ENCODE results near the gene DPH7.
"Not testable (repeated sequence)": the region's sequence is repeated elsewhere in the genome, so short reads cannot be mapped to it uniquely, and the experiment has no call there.

Gene DPH7

GRCh38 chr9:137578518-137579258, at the start of gene DPH7:
Gene DPH7, minus strand, starts transcription at chr9:137578925. Its CDS starts 148 bp downstream, at chr9:137578777.
- peak; percentile 94 for DNase-seq

- not testable (repeated sequence) for DNase-seq
Measured at GRCh38 chr9:137627406-137627805, 48.7 kb upstream of the DPH7 start.

DNA sequence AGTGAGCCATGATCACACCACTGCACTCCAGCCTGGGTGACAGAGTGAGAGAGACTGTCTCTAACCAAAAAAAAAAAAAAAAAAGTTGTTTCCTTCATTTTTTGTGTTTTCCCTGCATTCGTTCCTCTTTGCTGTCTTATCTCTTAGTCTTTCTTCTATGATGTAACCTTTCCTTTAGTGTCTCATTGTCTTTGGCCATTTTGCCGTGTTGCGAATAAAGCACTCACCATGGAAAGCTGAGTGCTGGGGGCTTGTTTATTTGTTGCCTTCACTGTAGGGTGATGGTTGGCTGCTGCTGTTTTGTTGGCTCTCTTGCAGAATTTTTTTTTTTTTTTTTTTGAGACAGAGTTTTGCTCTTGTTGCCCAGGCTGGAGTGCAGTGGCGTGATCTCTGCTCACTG, 47.7 kb upstream of the DPH7 start:
- no peak for DNase-seq

GRCh38 chr9:137622211-137622610, 43.5 kb upstream of the DPH7 start:
- DNase-seq: not testable (repeated sequence)

DNA sequence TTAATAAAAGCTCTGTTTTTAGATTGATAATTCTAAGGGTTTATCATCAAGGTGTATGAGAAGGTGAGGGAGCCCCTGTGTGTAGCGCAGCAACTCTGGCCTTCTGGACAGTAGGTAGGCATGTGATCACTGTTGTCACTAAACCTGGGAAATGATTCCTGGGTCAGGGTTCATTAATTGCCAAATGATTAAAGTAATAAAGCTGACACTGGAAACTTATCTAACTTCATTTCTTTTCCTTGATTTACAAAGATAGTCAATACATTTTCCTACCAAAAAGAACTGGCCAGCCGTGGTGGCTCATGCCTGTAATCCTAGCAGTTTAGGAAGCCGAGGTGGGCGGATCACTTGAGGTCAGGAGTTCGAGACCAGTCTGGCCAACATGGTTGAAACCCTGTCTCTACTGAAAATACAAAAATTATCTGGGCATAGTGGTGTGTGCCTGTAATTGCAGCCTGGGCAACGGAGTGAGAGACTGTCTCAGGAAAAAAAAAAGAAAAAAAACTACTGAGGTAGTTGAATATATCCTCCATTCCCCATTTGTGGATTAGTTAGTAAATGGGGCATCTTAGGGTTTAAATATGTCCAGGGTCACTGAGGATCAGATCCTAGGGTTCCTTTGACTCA, 42.5 kb upstream of the DPH7 start:
- peak; percentile 41 for DNase-seq

GRCh38 chr9:137620581-137620980, 41.9 kb upstream of the DPH7 start:
- DNase-seq: no peak

DNA sequence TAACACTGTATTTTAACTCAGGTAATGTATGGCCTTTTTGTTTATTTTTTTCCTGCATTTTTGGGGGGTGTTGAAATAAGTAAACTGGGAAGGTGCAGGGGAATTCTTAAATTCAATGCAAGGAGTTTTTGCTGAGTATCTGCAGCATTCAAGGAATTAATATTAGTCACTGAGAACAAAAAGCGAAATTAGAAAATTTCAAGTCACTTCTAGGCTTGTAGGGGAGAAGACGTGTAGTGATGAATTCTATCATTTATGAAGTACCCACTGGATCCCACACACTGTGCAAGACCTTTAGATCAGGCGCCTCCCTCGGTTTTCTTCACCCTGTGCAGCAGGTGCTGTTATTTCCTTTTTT, 41.3 kb upstream of the DPH7 start:
- DNase-seq: no peak

DNA sequence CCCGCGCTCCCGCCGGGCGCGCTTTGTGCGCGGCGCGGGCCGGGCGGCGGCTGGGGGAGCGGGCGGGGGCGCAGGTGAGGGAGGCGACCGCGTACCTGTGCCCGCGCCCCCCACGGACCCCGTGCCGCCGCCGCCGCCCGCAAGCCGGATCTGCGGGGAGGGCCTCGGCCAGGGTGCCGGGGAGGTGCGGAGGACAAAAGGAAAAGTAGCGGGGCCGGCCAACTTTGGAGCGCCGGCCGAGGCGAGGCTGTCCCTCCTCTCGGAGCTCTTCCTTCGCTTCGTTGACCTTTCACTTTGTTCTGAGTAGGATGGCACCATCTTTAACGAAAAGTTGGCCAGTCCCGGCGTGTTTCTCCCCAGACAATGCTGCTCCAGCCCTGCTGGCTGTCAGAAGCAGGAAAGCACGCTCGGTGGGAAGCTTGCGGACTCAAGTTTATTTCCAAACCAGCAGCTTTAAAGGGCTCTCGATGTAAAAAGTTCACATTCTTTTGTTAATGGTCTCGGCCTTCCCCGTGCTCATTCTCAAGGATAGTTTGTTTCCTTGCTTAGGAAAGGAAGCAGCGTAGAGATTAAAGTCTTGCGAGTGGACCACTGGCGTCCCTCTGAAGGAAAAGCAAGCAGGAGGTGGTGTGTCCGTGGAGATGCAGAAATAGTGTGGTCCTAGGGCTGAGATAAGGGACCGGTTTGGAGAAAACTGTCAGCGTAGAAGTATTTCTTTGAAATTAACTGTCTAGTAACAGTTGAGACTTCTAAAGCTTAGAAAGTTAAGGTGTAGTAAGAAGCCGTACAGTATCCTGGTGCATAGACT, 40.7 kb upstream of the DPH7 start:
- peak; percentile 39 for DNase-seq

- peak; percentile 91 for DNase-seq
Measured at GRCh38 chr9:137618105-137619067, 39.7 kb upstream of the DPH7 start, which contains the start of gene EHMT1. Gene EHMT1, plus strand, starts transcription at chr9:137619005. Its CDS starts 24 bp downstream, at chr9:137619029.

DNA sequence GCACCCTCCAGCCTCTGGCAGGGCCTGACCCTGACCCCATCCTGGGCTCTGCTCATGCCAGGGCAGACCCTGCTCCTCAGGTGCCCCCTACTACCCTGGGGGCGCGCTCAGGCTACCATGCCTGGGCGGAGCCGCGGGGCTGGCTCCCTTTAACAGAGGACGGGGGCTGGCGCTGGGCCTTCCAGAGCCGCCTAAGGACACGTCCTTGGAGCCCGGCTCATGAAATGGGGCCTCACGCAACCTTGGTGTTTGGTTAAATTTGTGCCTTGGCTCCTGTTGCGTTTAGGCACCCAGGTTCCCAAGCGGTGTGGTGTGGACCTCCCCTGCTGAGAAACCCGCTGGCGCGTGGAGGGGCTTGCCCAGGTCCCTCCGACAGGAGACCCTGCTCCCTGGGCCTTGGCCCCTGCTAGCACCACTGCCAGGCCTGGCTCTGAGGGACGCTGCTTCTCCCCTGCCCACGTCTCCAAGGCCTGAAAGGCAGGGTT, 36.7 kb upstream of the DPH7 start:
- no peak for DNase-seq

- no peak for DNase-seq
Measured at GRCh38 chr9:137614631-137615386, 36.1 kb upstream of the DPH7 start.

GRCh38 chr9:137613738-137614523, 35.2 kb upstream of the DPH7 start:
- no peak for DNase-seq

DNA sequence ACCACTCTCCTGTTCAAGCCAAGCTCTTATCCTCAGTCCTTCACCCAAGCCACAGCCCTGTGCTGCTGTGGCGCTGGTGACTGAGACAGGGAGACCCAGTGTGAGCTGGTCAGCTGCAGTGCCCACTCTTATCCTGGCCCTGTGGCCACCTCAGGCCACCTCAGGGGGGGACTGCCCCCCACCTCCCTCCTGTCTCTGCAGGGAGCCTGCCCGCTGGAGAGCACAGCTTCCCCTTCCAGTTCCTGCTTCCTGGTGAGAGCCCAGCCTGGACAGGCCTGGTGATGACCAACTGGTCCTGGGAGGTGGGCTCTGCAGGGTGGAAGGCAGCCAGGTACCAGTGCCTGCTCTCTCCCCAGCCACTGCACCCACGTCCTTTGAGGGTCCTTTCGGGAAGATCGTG, 34.5 kb upstream of the DPH7 start:
- no peak for DNase-seq

- DNase-seq: no peak
Measured at GRCh38 chr9:137612741-137613142, 34.0 kb upstream of the DPH7 start.

GRCh38 chr9:137611623-137612609, 33.2 kb upstream of the DPH7 start:
- DNase-seq: peak; percentile 15

GRCh38 chr9:137610944-137611343, 32.2 kb upstream of the DPH7 start:
- DNase-seq: no peak

DNA sequence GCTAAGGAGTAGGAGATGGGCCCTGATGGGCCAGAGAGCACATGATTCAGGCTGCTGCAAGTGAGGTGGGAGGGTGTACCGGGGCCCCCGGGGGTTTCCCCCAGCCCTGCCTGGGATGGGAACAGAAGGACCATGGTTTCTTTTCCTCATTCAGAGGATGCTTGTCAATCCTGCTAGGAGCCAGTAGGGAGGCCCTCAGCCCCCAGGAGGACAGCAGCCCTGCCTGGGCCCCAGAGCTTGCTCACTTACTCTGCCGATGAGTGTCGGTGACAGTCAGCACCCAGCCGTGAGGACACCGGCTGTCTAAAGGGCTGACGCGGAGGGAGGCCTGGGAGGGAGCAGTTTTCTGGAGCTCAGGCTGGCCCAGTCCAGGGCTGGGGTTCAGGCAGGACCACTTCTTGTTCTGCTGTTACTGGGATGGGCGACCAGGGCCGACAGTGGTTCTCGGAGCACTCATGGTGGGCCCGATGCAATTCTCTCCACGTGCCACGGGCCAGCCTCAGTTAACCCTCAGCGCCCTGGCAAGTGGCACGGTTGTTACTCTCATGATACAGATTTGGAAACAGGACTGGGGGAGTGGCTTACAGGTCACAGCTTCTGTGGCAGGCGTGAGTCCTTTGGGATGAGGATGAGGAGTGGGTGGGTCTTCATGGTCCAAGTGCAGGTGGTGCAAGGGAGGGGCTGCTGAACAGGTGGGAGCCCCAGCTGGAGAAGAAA, 28.6 kb upstream of the DPH7 start:
- no peak for DNase-seq

GRCh38 chr9:137606734-137607138, 28.0 kb upstream of the DPH7 start:
- no peak for DNase-seq
